ENCODE data around the gene CYRIA. TPM values are rescaled to one million over a fixed set of nuclear protein-coding genes. Genes with fewer than 3 reads are reported as not detected.

CYRIA gene
- polyA plus RNA-seq, 1 of the 3 experiments (the other 2 are of a cell fraction): 0.13 TPM

DNA sequence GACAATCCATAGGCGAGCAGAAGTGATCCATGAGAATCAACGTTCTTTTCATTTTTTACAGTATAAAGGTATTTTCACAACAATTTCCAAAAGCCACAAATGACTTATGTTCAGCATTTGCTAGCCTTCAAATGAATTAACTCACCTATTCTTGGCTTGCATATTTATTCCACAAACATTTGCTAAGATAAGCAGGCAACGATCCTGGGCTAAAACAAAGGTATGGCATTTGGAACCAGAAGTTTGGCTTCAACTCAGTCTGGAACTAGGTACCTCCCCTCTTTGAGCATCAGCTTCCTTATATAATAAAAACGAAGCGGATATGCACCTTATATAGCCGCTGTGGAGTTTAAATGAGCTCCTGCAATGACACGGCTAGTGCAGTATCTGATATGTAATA lies 20.5 kb downstream of the CYRIA start:
- no peaks in the 10 kb centered on the region for H3K27me3 ChIP-seq (ENCODE audit: insufficient read depth)
- no peaks in the 10 kb centered on the region for H4K20me1 ChIP-seq (ENCODE audit: insufficient read depth)
- H3K9me3 ChIP-seq: no peaks in the 10 kb centered on the region
- DNase-seq: no peak
- H3K4me3 ChIP-seq (ENCODE audit: low read depth in 2 of 2, low read length in 1 of 2): no peak overlapping the region
- H3K4me1 ChIP-seq (ENCODE audit: control insufficient read depth in 1 of 2, insufficient read depth in 2 of 2, low read depth in 1 of 2, low read length in 1 of 2): peaks cover 6 to 10% of the 10 kb centered on the region in 2 experiments; a peak in 2 of 4 replicates
- TF ChIP-seq, protein P1, sequence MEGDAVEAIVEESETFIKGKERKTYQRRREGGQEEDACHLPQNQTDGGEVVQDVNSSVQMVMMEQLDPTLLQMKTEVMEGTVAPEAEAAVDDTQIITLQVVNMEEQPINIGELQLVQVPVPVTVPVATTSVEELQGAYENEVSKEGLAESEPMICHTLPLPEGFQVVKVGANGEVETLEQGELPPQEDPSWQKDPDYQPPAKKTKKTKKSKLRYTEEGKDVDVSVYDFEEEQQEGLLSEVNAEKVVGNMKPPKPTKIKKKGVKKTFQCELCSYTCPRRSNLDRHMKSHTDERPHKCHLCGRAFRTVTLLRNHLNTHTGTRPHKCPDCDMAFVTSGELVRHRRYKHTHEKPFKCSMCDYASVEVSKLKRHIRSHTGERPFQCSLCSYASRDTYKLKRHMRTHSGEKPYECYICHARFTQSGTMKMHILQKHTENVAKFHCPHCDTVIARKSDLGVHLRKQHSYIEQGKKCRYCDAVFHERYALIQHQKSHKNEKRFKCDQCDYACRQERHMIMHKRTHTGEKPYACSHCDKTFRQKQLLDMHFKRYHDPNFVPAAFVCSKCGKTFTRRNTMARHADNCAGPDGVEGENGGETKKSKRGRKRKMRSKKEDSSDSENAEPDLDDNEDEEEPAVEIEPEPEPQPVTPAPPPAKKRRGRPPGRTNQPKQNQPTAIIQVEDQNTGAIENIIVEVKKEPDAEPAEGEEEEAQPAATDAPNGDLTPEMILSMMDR (IDR thresholded peaks at IDR 0.05): no peak
- no peak for TF ChIP-seq ELF1 (IDR thresholded peaks at IDR 0.05)
- TF ChIP-seq FOSL2 (IDR thresholded peaks at IDR 0.05; ENCODE audit: borderline replicate concordance, low read depth): no peak
- TF ChIP-seq, protein P2, sequence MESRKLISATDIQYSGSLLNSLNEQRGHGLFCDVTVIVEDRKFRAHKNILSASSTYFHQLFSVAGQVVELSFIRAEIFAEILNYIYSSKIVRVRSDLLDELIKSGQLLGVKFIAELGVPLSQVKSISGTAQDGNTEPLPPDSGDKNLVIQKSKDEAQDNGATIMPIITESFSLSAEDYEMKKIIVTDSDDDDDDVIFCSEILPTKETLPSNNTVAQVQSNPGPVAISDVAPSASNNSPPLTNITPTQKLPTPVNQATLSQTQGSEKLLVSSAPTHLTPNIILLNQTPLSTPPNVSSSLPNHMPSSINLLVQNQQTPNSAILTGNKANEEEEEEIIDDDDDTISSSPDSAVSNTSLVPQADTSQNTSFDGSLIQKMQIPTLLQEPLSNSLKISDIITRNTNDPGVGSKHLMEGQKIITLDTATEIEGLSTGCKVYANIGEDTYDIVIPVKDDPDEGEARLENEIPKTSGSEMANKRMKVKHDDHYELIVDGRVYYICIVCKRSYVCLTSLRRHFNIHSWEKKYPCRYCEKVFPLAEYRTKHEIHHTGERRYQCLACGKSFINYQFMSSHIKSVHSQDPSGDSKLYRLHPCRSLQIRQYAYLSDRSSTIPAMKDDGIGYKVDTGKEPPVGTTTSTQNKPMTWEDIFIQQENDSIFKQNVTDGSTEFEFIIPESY (IDR thresholded peaks at IDR 0.05; ENCODE audit: borderline replicate concordance, low read depth): no peak
- no peak for TF ChIP-seq TEAD4 (IDR thresholded peaks at IDR 0.05; ENCODE audit: borderline replicate concordance, insufficient read depth)
- TF ChIP-seq TCF12 (IDR thresholded peaks at IDR 0.05): no peak
- TF ChIP-seq NRF1 (IDR thresholded peaks at IDR 0.05; ENCODE audit: low read depth, low read length): no peak
- no peak for TF ChIP-seq RXRA (IDR thresholded peaks at IDR 0.05; ENCODE audit: borderline replicate concordance, low read depth)
- TF ChIP-seq CHD2 (IDR thresholded peaks at IDR 0.05; ENCODE audit: low read length, partially characterized antibody): no peak
- ChIA-PET CTCF (interaction anchor here (1.1 to 2.6 kb wide), 3 partner anchors 10 to 111 kb away, joined by 3 to 18 read pairs (median 3); no protein-coding TSS in a partner anchor), POLR2A (no interaction called here)
- no peak overlapping the region for H2AFZ ChIP-seq (ENCODE audit: low read depth)
- no peak overlapping the region for H3K27ac ChIP-seq (ENCODE audit: low read depth in 2 of 2, low read length in 1 of 2)
- H3F3A ChIP-seq (replicated peaks; ENCODE audit: insufficient read depth): no peaks in the 10 kb centered on the region
- WGBS (ENCODE audit: low lambda C conversion rate): 65% methylated on average over 7 of the region's 7 CpGs
- H3K9ac ChIP-seq: no peak overlapping the region
- no peak overlapping the region for H3K4me2 ChIP-seq
- H3K9me2 ChIP-seq: no peaks in the 10 kb centered on the region
- no peaks in the 10 kb centered on the region for H3K36me3 ChIP-seq (replicated peaks in 1 of 2; ENCODE audit: control insufficient read depth in 1 of 2, insufficient read depth in 2 of 2, low read length in 1 of 2)
- H3K79me2 ChIP-seq (ENCODE audit: insufficient read depth): no peaks in the 10 kb centered on the region

- H3K27me3 ChIP-seq (ENCODE audit: insufficient read depth): no peaks in the 10 kb centered on the region
- H3K36me3 ChIP-seq (replicated peaks in 1 of 2; ENCODE audit: control insufficient read depth in 1 of 2, insufficient read depth in 2 of 2, low read length in 1 of 2): no peaks in the 10 kb centered on the region
- no peak overlapping the region for H3K4me2 ChIP-seq
- H4K20me1 ChIP-seq (ENCODE audit: insufficient read depth): no peaks in the 10 kb centered on the region
- ChIA-PET POLR2A (no interaction called here), CTCF (interaction anchor here (1.1 to 1.6 kb wide), 4 partner anchors 11 to 113 kb away, joined by 3 to 7 read pairs (median 6); no protein-coding TSS in a partner anchor)
- no peaks in the 10 kb centered on the region for H3K79me2 ChIP-seq (ENCODE audit: insufficient read depth)
- no peak overlapping the region for H3K4me3 ChIP-seq (ENCODE audit: low read depth in 2 of 2, low read length in 1 of 2)
- no peak overlapping the region for H2AFZ ChIP-seq (ENCODE audit: low read depth)
- H3K9me3 ChIP-seq: no peaks in the 10 kb centered on the region
- peaks cover 9 to 10% of the 10 kb centered on the region in 2 experiments; a peak in 2 of 4 replicates for H3K4me1 ChIP-seq (ENCODE audit: control insufficient read depth in 1 of 2, insufficient read depth in 2 of 2, low read depth in 1 of 2, low read length in 1 of 2)
- WGBS (ENCODE audit: low lambda C conversion rate): 61% methylated on average over 6 of the region's 6 CpGs
- no peak for DNase-seq
- H3K9me2 ChIP-seq: no peaks in the 10 kb centered on the region
- no peak overlapping the region for H3K27ac ChIP-seq (ENCODE audit: low read depth in 2 of 2, low read length in 1 of 2)
- H3K9ac ChIP-seq: no peak overlapping the region
- no peaks in the 10 kb centered on the region for H3F3A ChIP-seq (replicated peaks; ENCODE audit: insufficient read depth)
- no peak for TF ChIP-seq FOXM1 (IDR thresholded peaks at IDR 0.05; ENCODE audit: low read depth)
- no peak for TF ChIP-seq ELF1 (IDR thresholded peaks at IDR 0.05)
- no peak for TF ChIP-seq FOXJ3 (CRISPR knock-in tag; IDR thresholded peaks at IDR 0.05)
- no peak for TF ChIP-seq MAX (IDR thresholded peaks at IDR 0.05; ENCODE audit: low read depth)
- no peak for TF ChIP-seq NRF1 (IDR thresholded peaks at IDR 0.05; ENCODE audit: low read depth, low read length)
- TF ChIP-seq, protein P3, sequence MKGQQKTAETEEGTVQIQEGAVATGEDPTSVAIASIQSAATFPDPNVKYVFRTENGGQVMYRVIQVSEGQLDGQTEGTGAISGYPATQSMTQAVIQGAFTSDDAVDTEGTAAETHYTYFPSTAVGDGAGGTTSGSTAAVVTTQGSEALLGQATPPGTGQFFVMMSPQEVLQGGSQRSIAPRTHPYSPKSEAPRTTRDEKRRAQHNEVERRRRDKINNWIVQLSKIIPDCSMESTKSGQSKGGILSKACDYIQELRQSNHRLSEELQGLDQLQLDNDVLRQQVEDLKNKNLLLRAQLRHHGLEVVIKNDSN (IDR thresholded peaks at IDR 0.05; ENCODE audit: borderline replicate concordance, low read depth): no peak
- TF ChIP-seq, protein P2 (IDR thresholded peaks at IDR 0.05; ENCODE audit: borderline replicate concordance, low read depth): no peak
- TF ChIP-seq TEAD4 (IDR thresholded peaks at IDR 0.05; ENCODE audit: borderline replicate concordance, insufficient read depth): no peak
- no peak for TF ChIP-seq RCOR1 (IDR thresholded peaks at IDR 0.05; ENCODE audit: low read length)
- no peak for TF ChIP-seq RFX5 (IDR thresholded peaks at IDR 0.05; ENCODE audit: low read length)
- TF ChIP-seq TAF1 (IDR thresholded peaks at IDR 0.05; ENCODE audit: borderline replicate concordance, low read depth, low read length): no peak
- no peak for TF ChIP-seq POLR2AphosphoS5 (IDR thresholded peaks at IDR 0.05; ENCODE audit: low read depth, low read length)
- no peak for TF ChIP-seq JUND (IDR thresholded peaks at IDR 0.05)
- TF ChIP-seq MXI1 (IDR thresholded peaks at IDR 0.05; ENCODE audit: low read depth, low read length): no peak
- no peak for TF ChIP-seq GATA2 (CRISPR knock-in tag; IDR thresholded peaks at IDR 0.05)
Measured at GRCh38 chr2:16644221-16644925, 21.3 kb downstream of the CYRIA start.
